Peyer's patch (tissue), 4 donors: ENCODE results near the gene CRACR2B. TPM values are rescaled to one million over a fixed set of nuclear protein-coding genes. Genes with fewer than 3 reads are reported as not detected.

Source experiments
- DNase-seq, 3 donors: peaks; one replicate each; pipeline ENCODE4 v3.0.0-alpha.2; 2017 to 2019
- H3K27ac ChIP-seq, 4 donors: fragments of 200-600 bp; sonication (generic); one replicate each; pipeline ENCODE4 v1.5.1; 2016 to 2019
- H3K27me3 ChIP-seq, 2 donors: fragments of 200-600 bp; sonication (generic); one replicate each; pipeline ENCODE4 v1.5.1; 2019
- H3K36me3 ChIP-seq, 3 donors: fragments of 200-600 bp; sonication (generic); one replicate each; pipeline ENCODE4 v1.5.1; 2016 to 2019
- H3K4me1 ChIP-seq, 4 donors: fragments of 200-600 bp; sonication (generic); one replicate each; pipeline ENCODE4 v1.5.1; 2016 to 2019
- H3K4me3 ChIP-seq, 4 donors: fragments of 200-600 bp; sonication (generic); 1 replicate in 3 of 4; 2 replicates in 1 of 4; pipeline ENCODE4 v1.5.1; 2016 to 2019; ENCODE audit warnings: mild to moderate bottlenecking in 1 of 4
- H3K9me3 ChIP-seq, 4 donors: fragments of 200-600 bp; sonication (generic); one replicate each; pipeline ENCODE4 v1.5.1; 2016 to 2019; ENCODE audit warnings: mild to moderate bottlenecking in 1 of 4
- CTCF ChIP-seq, 6 experiments: fragments of 450-650 bp in 4 of 6; fragments of 200-600 bp in 2 of 6; sonication (generic) in 1 of 6; IDR thresholded peaks; one replicate each; pipeline ENCODE4 v1.5.1; 2017 to 2019; ENCODE audit warnings: antibody characterized with exemption in 6 of 6, mild to moderate bottlenecking in 3 of 6, moderate library complexity in 1 of 6
- POLR2A ChIP-seq, 2 donors: fragments of 450-650 bp; IDR thresholded peaks; one replicate each; pipeline ENCODE4 v1.5.1; 2017; ENCODE audit warnings: antibody characterized with exemption in 2 of 2, mild to moderate bottlenecking in 2 of 2, moderate library complexity in 2 of 2
- total RNA-seq, 4 donors: library from RNA; depleted of rRNA; stranded (reverse); fragments of >200 nt; gene quantifications; one replicate each; pipeline ENCODE4 v1.1.0, GENCODE V29; 2016

Gene CRACR2B
- total RNA-seq = 100 to 1,000 TPM in 3 of 4 donors, 10 to 100 TPM in 1; 44.0 to 175 (median 110) TPM

GRCh38 chr11:827897-828192 is at the start of gene CRACR2B:
CRACR2B (plus strand) TSS chr11:827919; CDS start chr11:828608, 689 bp downstream.
- Histone ChIP-seq H3K4me1 (peaks cover 18 to 77% (median 42%) of the 10 kb centered on the region in 4 donors), H3K9me3 (no peaks in the 10 kb centered on the region), H3K4me3 (peak within 1 kb of the TSS; percentile 55 to 73 (median 64)), H3K27me3 (peaks cover 0 to 20% of the 10 kb centered on the region in 2 donors), H3K36me3 (peaks cover 0 to 27% (median 0%) of the 10 kb centered on the region in 3 donors), H3K27ac (peak within 1 kb of the TSS; percentile 81 to 94 (median 85))
- DNase-seq = peak in 2 of 3 donors; percentile 72 to 77
- TF ChIP-seq POLR2A (IDR thresholded peaks at IDR 0.05) (peak in 1 of 2 donors; percentile 58), CTCF (IDR thresholded peaks at IDR 0.05) (no peak)

GRCh38 chr11:778976-779954 is 48.5 kb upstream of the CRACR2B start:
- DNase-seq = no peak
- Histone ChIP-seq H3K9me3 (no peaks in the 10 kb centered on the region), H3K27me3 (no peaks in the 10 kb centered on the region), H3K27ac (no peak overlapping the region), H3K4me1 (peaks cover 0 to 57% (median 12%) of the 10 kb centered on the region in 4 donors), H3K36me3 (peaks cover 0 to 12% (median 0%) of the 10 kb centered on the region in 3 donors), H3K4me3 (no peak overlapping the region)
- TF ChIP-seq POLR2A (IDR thresholded peaks at IDR 0.05) = no peak
- TF ChIP-seq CTCF (IDR thresholded peaks at IDR 0.05) = no peak

GRCh38 chr11:779955-780532 is 47.7 kb upstream of the CRACR2B start:
- Histone ChIP-seq H3K36me3 (peaks cover 0 to 12% (median 0%) of the 10 kb centered on the region in 3 donors), H3K4me3 (no peak overlapping the region), H3K4me1 (peaks cover 0 to 53% (median 12%) of the 10 kb centered on the region in 4 donors), H3K9me3 (no peaks in the 10 kb centered on the region), H3K27ac (no peak overlapping the region), H3K27me3 (no peaks in the 10 kb centered on the region)
- TF ChIP-seq POLR2A (IDR thresholded peaks at IDR 0.05) (no peak), CTCF (IDR thresholded peaks at IDR 0.05) (no peak)
- DNase-seq = no peak

- no peak overlapping the region for H3K27ac ChIP-seq
- DNase-seq = no peak
Observed at GRCh38 chr11:782264-783174, 45.2 kb upstream of the CRACR2B start.

More at GRCh38 chr11:782264-783174, 45.2 kb upstream of the CRACR2B start:
- no peak for TF ChIP-seq POLR2A (IDR thresholded peaks at IDR 0.05)
- no peak for TF ChIP-seq CTCF (IDR thresholded peaks at IDR 0.05)
- peaks cover 0 to 36% (median 4%) of the 10 kb centered on the region in 4 donors for H3K4me1 ChIP-seq
- no peak overlapping the region for H3K4me3 ChIP-seq
- no peaks in the 10 kb centered on the region for H3K9me3 ChIP-seq
- no peaks in the 10 kb centered on the region for H3K27me3 ChIP-seq
- H3K36me3 ChIP-seq = peaks cover 0 to 12% (median 0%) of the 10 kb centered on the region in 3 donors
